M059J (cell line): ENCODE results near the gene ESPNL. TPM values are rescaled to one million over a fixed set of nuclear protein-coding genes. Genes with fewer than 3 reads are reported as not detected.
A peak's percentile ranks its signal among the peaks of the same experiment; 100 is the strongest.

ENCODE experiments used
- DNase-seq: peaks from one replicate; pipeline ENCODE4 v3.0.0-alpha.2; 2012; ENCODE audit warnings: low read depth
- total RNA-seq: library from RNA; depleted of rRNA; stranded (reverse); fragments of >200 nt; shearing (Covaris generic); gene quantifications from 2 replicates; pipeline ENCODE4 v1.2.3, GENCODE V29; 2014

ESPNL gene
- total RNA-seq, 1 experiment from 2014 or later, result not detected

- no peak for DNase-seq
These were observed 1.0 kb upstream of the ESPNL start for GRCh38 chr2:238098901-238099713.

GRCh38 chr2:238099714-238100048 is 459 bp upstream of the ESPNL start:
- DNase-seq, result no peak

GRCh38 chr2:238100821-238101771 is 956 bp downstream of the ESPNL start:
- DNase-seq, result no peak

DNA sequence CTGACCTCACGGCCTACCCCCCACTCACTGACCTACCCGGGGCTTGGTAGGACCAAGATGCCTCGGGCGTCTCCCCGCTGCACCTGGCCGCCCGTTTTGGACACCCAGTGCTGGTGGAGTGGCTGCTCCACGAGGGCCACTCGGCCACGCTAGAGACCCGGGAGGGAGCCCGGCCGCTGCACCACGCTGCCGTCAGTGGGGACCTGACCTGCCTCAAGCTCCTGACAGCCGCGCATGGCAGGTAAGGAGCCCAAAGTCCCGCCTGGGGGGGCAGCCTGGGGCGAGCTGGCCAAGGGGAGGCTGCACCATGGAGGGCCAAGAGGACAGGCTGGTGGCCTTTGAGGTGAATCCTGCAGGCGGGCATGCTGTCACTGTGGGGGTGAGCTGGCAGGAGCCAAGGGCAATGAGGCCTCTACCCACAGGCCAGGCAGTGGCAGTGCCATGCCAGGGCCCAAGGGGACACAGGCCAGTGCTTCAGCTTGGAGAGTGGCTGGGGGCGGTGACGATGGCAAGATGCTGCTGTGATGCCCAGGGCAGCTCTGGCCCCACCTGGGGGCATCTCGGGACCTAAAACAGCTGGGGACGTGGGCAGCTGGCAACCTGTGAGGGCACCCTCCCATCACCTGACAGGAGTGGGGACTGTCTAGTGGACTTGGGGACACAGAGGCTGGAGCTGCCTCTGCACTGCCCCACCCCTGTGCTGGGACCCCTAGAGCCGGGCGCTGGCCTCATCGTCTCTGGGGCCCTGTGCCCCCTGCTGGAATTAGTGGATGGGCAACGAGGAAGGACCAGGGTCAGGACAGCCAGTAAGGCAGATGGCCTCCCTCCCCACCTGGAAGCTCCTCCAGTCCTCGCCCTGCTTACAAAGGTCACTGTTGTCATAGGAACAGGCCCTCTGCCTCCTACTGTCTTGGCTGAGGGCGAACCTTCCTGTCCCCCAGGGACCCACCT is 2.0 kb downstream of the ESPNL start:
- DNase-seq, result no peak

- DNase-seq, result no peak
These were observed 2.7 kb downstream of the ESPNL start for GRCh38 chr2:238102865-238103264.

GRCh38 chr2:238103465-238104225 is 3.5 kb downstream of the ESPNL start:
- no peak for DNase-seq

DNA sequence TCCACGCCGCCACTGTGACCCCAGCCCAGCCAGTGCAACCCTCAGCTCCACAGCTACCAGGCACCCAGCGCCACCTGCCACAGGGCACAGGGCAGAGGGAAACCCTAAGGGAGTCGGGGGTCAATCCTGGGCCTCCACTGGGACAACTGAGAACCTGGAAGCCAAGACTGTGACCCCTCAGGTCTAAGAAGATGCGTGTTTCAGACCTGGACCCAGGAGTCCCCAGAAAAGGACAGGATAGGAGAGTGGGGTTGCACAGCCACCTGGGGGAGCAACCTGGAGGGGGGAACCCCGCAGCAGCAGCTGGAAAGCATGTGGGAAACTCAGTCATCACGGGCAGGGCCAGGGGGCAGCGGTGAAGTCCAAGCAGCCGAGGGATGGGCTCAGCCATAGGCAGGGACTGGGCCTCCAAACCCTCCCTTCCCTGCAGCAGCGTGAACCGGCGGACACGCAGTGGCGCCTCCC is 4.1 kb downstream of the ESPNL start:
- no peak for DNase-seq

DNA sequence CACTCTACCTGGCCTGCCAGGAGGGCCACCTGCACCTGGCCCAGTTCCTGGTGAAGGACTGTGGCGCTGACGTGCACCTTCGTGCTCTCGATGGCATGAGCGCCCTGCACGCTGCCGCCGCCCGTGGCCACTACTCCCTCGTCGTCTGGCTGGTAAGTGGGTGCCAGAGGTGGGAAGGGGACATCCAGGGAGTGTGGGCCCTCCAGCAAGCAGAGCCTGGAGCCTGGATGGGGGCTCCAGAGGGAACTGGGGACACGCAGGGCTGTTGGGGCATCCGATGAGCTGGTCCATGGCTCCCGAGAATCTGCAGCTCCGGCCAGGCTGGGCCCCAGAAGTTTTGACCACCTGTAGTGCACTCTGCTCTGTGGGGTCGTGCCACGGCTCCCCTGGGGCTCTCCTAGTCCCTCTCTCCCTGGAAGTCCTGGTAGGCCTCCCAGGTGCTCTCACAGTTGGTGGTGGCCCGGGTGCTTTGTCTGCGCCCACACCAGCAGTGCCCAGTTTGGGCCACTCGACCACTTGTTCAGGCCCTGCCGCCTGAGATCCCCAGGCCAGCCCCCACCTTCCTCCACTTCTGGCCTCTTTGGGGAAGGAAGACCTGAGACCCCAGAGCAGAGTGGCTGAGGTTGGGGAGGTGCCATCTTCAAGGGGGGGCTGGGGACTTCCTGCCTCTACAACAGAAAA is 4.7 kb downstream of the ESPNL start:
- no peak for DNase-seq

- no peak for DNase-seq
These were observed 5.6 kb downstream of the ESPNL start for GRCh38 chr2:238105506-238106338.

DNA sequence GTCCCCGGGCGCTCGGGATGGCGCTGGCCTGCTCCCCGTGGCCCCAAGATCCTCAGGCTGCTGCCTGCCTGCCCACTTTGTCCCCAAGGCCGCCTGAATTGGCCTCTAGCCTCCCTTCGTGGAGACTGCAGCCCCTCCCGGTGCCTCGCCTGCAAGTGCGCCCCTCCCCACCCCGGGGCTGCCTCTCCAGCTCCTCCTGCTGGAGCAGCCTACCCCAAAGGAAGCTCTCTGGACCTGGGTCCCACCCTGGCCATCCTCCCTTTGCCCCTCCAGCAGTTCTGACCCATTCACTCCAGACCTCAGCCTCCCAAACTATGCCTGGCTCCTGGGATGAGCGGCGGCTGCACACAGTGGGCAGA is 6.2 kb downstream of the ESPNL start:
- DNase-seq, result no peak

DNA sequence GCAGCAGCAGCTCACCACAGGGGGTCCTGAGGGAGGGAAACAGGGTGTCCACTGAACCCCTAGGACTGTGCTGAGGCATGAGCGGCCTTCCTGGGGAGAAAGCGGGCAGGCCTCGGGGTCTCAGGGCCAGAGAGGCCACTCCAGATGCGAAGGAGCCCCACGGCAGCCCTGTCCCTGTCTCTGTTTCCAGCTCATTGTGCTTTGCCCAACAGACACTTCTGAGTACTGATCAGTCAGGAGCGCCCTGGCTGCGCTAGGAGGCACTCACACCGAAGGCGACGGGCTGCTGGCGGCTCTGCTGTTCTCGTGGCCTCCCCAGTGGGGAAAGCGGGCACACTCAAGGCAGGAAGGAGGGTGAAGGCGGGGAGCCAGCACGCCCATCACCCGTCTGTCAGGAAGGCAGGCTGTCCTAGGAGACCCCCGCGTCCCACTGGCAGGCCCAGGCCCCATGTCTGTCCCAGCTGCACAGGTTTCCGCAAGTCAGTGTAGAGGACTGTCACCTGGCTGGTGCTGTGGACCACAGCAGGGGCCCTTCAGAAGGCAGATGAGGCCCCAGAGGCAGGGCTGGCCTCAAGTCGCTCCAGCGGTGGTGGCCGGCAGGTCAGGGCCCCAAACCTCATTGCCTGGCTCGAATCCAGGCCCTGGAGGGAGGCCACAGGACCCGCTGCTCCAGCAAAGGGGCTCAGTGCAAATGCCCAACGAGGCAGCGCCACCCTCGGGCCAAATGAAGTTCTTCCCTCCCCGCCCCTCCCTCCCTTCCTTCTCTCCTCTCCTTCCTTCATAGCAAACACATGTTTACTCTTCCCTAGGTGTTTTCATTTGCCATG is 6.8 kb downstream of the ESPNL start:
- peak; percentile 7 for DNase-seq

DNA sequence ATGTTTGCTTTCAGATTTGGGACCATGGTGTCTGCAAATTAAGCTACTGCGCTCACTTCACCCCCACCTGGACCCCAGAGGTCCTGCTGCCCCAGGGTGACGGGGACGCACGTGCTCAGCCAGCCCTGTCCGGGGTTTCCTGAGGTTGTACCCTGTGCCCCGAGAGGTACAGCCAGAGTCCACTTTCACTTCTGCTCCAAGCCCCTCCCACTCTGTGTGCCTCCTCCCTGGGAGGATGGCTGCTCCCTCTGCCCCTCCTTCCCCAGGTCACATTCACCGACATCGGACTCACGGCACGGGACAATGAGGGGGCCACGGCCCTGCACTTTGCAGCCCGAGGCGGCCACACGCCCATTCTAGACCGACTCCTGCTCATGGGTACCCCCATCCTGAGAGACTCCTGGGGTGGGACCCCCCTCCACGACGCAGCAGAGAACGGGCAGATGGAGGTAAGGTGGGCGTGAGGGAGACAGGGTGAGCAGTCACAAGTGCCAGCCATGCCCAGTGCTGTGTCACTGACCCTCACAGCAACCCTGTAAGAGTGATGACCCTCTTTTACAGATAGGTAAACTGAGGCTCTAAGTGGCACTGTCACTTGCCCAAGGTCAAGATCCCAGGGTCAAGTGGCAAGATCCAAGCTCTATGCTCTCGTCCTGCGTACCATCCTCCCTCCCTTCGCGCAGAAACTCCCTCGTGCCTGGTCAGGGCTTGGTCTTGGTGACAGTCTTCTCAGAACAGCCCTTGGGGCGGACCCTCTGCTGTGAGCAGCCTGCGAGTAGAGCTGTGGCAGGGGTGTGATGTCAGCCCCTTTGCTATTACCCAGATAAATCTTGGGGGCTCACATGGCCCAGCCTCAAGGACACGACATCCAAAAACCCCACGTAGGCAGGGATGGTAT is 7.6 kb downstream of the ESPNL start:
- DNase-seq, result no peak

DNA sequence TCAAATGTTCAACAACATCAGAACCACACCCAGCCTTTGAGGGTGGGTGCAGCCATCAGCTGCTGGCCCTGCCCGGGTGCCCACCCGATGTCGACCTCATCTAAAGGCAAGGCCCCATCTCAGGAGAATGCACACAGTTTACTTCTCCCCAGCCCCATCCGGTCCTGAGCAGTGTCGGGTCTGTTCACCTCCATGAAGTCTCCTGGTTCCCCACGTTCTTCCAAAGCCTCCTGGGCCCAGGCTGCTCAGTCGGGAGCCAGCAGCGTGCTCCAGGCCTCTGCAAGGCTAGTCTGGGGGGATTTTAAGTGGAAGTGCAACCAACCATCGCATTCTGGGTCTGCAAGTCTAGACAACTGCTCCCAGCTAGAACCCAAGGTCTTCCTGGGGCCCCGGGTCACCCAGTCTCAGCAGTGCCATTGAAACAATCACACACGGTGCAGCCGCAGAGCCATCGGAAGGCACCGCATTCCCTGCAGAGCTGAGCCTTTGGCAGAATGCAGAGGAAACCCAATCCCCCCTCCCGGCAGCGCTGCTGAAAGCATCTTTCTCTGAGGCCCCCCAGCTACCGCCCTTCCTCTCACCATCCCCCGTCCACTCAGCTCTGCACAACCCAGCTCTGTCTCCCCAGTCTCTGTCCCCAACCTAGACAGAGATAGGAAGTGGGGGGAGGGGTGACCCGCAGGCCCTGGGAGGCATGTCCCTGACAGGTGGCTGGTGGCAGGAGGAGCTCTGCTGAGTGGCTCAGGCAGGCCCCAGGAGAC is 8.5 kb downstream of the ESPNL start:
- DNase-seq, result no peak

DNA sequence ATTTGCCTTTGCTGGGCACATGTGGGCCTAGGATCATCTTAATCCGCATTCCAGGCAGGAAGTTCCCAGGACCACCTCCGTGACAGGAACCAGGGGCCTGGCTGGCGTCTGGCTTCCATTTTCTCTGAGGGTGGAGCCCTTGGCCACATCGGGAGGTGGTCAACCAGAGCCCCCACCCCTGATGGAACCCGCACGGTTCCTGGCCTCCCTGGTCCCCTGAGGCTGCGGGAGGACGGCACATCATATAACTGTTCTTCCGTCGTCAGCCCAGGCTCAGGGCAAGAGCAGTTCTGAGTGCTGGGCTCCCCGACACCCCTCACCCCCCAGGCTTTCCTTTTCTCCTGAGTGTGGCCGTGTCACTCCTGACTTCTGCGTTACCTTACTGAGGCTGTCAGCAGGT is 13.5 kb downstream of the ESPNL start:
- no peak for DNase-seq

DNA sequence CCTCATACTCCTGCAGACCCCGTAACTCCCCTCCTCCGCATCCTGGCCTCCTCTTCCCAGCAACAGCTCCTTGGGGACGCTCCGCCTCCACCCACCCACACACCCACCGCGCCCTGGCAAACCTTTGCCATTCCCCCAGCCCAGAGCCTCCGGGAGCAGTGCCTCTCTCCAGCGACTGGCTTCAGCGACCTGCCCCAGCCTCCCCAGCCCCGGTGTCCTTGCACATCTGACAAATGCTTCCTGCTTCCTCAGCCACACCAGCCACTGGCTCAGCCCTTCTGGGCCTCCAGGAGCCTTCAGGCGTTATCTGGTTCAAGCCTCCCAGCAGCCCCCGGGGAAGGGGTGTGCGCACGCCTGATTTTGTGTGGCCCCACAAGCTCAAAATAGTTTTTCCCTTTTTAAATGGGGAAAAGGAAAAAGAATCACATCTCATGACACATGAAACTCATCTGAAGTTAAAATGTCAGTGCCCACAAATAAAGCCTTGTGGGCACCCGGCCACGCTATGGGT is 14.2 kb downstream of the ESPNL start:
- no peak for DNase-seq

GRCh38 chr2:238114851-238115660 is 14.9 kb downstream of the ESPNL start:
- no peak for DNase-seq
